ENCODE measurements around the gene NEK10. TPM values are rescaled to one million over a fixed set of nuclear protein-coding genes. Genes with fewer than 3 reads are reported as not detected.

NEK10 gene
- total and polyA plus RNA-seq, 2 donors (not counting 3 experiments of a cell fraction or from before 2014, with no cell fraction given) = 0.32 to 5.0 TPM

GRCh38 chr3:27275441-27275990, 93.7 kb downstream of the NEK10 start:
- H3K4me1 ChIP-seq (ENCODE audit: control insufficient read depth, extremely low read depth, insufficient read depth, low read length) = no peaks in the 10 kb centered on the region
- no peaks in the 10 kb centered on the region for H3K36me3 ChIP-seq (ENCODE audit: control insufficient read depth in 2 of 2, extremely low read depth in 1 of 2, insufficient read depth in 2 of 2, low read length in 2 of 2)
- no peak overlapping the region for H2AFZ ChIP-seq (ENCODE audit: low read depth, low read length)
- H3K79me2 ChIP-seq (ENCODE audit: control insufficient read depth, insufficient read depth, low read length) = no peaks in the 10 kb centered on the region
- H4K20me1 ChIP-seq (replicated peaks; ENCODE audit: control insufficient read depth, extremely low read depth, insufficient read depth, low read length) = no peaks in the 10 kb centered on the region
- FAIRE-seq (no peak), DNase-seq (ENCODE audit: low read depth, low spot score) (no peak)
- no peaks in the 10 kb centered on the region for H3K27me3 ChIP-seq (ENCODE audit: control insufficient read depth in 2 of 2, insufficient read depth in 2 of 2, low read length in 2 of 2)
- dilution Hi-C loops (cut with MboI; ENCODE audit: extremely low pct_ligation_motif_present, low sequenced_read_pairs) (no loop called here), intact Hi-C loops (cut with micrococcal nuclease) (no loop called here)
- no TSS peak for BruUV-seq (replicated peaks)
- TF ChIP-seq POLR2AphosphoS5 (IDR thresholded peaks at IDR 0.05; ENCODE audit: insufficient read depth, low read depth, low read length) = no peak
- H3K4me2 ChIP-seq (ENCODE audit: insufficient read depth, low read length) = no peak overlapping the region
- H3K9me1 ChIP-seq (replicated peaks; ENCODE audit: control insufficient read depth, extremely low read depth, insufficient read depth, low read length) = no peaks in the 10 kb centered on the region
- H3K9me3 ChIP-seq (replicated peaks; ENCODE audit: control insufficient read depth, insufficient read depth, low read length) = no peaks in the 10 kb centered on the region
- no peak overlapping the region for H3K4me3 ChIP-seq (replicated peaks in 1 of 3; ENCODE audit: insufficient read depth in 1 of 3, low read depth in 1 of 3, low read length in 3 of 3)
- no peak overlapping the region for H3K9ac ChIP-seq (replicated peaks; ENCODE audit: extremely low read depth, insufficient read depth, low read length)
- CTCF ChIA-PET = no interaction called here
- no peak overlapping the region for H3K27ac ChIP-seq (ENCODE audit: insufficient read depth, low read depth, low read length)
- POLR2A ChIA-PET = no interaction called here

GRCh38 chr3:27271890-27272289, 97.3 kb downstream of the NEK10 start:
- no peak for FAIRE-seq
- H3K27ac ChIP-seq (ENCODE audit: insufficient read depth, low read depth, low read length) = no peak overlapping the region
- dilution Hi-C loops (cut with MboI; ENCODE audit: extremely low pct_ligation_motif_present, low sequenced_read_pairs) = no loop called here

More at GRCh38 chr3:27271890-27272289, 97.3 kb downstream of the NEK10 start:
- TF ChIP-seq CTCF (IDR thresholded peaks at IDR 0.05; ENCODE audit: extremely low read depth in 1 of 2, insufficient read depth in 1 of 2, low read depth in 1 of 2, low read length in 2 of 2) = no peak
- no peak for TF ChIP-seq EZH2 (IDR thresholded peaks at IDR 0.05; ENCODE audit: borderline replicate concordance, low read depth, low read length, severe bottlenecking)
- no peak for TF ChIP-seq GATA2 (IDR thresholded peaks at IDR 0.05; ENCODE audit: insufficient read depth, insufficient read length, low read depth, low read length)
- TF ChIP-seq POLR2A (IDR thresholded peaks at IDR 0.05; ENCODE audit: low read depth, low read length) = no peak
- no peak for TF ChIP-seq FOS (IDR thresholded peaks at IDR 0.05; ENCODE audit: borderline replicate concordance, insufficient read depth, low read length)
- TF ChIP-seq MAX (IDR thresholded peaks at IDR 0.05; ENCODE audit: insufficient read depth, insufficient read length) = no peak
- TF ChIP-seq MYC (IDR thresholded peaks at IDR 0.05; ENCODE audit: low read depth, low read length) = no peak
- TF ChIP-seq POLR2AphosphoS5 (IDR thresholded peaks at IDR 0.05; ENCODE audit: insufficient read depth, low read depth, low read length) = no peak
- TF ChIP-seq JUN (IDR thresholded peaks at IDR 0.05; ENCODE audit: borderline replicate concordance, insufficient read depth, insufficient read length, low read depth) = no peak
- Histone ChIP-seq H3K4me2 (ENCODE audit: insufficient read depth, low read length) (no peak overlapping the region), H3K36me3 (ENCODE audit: control insufficient read depth in 2 of 2, extremely low read depth in 1 of 2, insufficient read depth in 2 of 2, low read length in 2 of 2) (no peaks in the 10 kb centered on the region), H2AFZ (ENCODE audit: low read depth, low read length) (no peak overlapping the region), H3K79me2 (ENCODE audit: control insufficient read depth, insufficient read depth, low read length) (no peaks in the 10 kb centered on the region), H3K27me3 (ENCODE audit: control insufficient read depth in 2 of 2, insufficient read depth in 2 of 2, low read length in 2 of 2) (no peaks in the 10 kb centered on the region), H3K9me1 (replicated peaks; ENCODE audit: control insufficient read depth, extremely low read depth, insufficient read depth, low read length) (no peaks in the 10 kb centered on the region), H4K20me1 (replicated peaks; ENCODE audit: control insufficient read depth, extremely low read depth, insufficient read depth, low read length) (no peaks in the 10 kb centered on the region), H3K4me1 (ENCODE audit: control insufficient read depth, extremely low read depth, insufficient read depth, low read length) (no peaks in the 10 kb centered on the region), H3K9me3 (replicated peaks; ENCODE audit: control insufficient read depth, insufficient read depth, low read length) (no peaks in the 10 kb centered on the region), H3K4me3 (replicated peaks in 1 of 3; ENCODE audit: insufficient read depth in 1 of 3, low read depth in 1 of 3, low read length in 3 of 3) (no peak overlapping the region), H3K9ac (replicated peaks; ENCODE audit: extremely low read depth, insufficient read depth, low read length) (no peak overlapping the region)
- BruUV-seq (replicated peaks) = no TSS peak
- no peak for DNase-seq (ENCODE audit: low read depth, low spot score)
- intact Hi-C loops (cut with micrococcal nuclease) = no loop called here
- ChIA-PET CTCF (no interaction called here), POLR2A (no interaction called here)
